OCI-LY3 (cell line): ENCODE measurements around the gene PRPF6.

Experiments used
- H2AFZ ChIP-seq: fragments of 200-600, 300-600 bp; shearing (Covaris generic); 2 replicates; pipeline ENCODE4 v1.6.0; 2014; ENCODE audit warnings: antibody characterized with exemption, low read depth, low read length
- H3K27ac ChIP-seq: fragments of 200-600, 300-600 bp; sonication (generic); 2 replicates; pipeline ENCODE4 v1.5.1; 2014; ENCODE audit warnings: mild to moderate bottlenecking, low read length, moderate library complexity, mixed read lengths
- H3K27me3 ChIP-seq: fragments of 200-600, 300-600 bp; sonication (generic); 2 replicates; pipeline ENCODE4 v1.6.1; 2014; ENCODE audit warnings: low read depth, low read length, mixed read lengths
- H3K36me3 ChIP-seq: fragments of 200-600, 300-600 bp; sonication (generic); replicated peaks from 2 replicates; pipeline ENCODE3; 2014; ENCODE audit warnings: low read depth, low read length, mixed read lengths
- H3K4me1 ChIP-seq: fragments of 300-600, 200-600 bp; sonication (generic); 2 replicates; pipeline ENCODE4 v1.6.1; 2014; ENCODE audit warnings: low read length, mixed read lengths
- H3K4me2 ChIP-seq: fragments of 200-600, 300-600 bp; sonication (generic); 2 replicates; pipeline ENCODE4 v1.6.1; 2014; ENCODE audit warnings: low read length, mixed read lengths
- H3K4me3 ChIP-seq: fragments of 300-600, 200-600 bp; sonication (generic); 2 replicates; pipeline ENCODE4 v1.5.1; 2014; ENCODE audit warnings: antibody characterized with exemption, mild to moderate bottlenecking, low read length, moderate library complexity
- H3K79me2 ChIP-seq: fragments of 300-600, 200-600 bp; shearing (Covaris generic); 2 replicates; pipeline ENCODE4 v1.6.1; 2014; ENCODE audit warnings: mild to moderate bottlenecking, low read length, mixed read lengths
- H3K9ac ChIP-seq: fragments of 300-600, 200-600 bp; shearing (Covaris generic); 2 replicates; pipeline ENCODE4 v1.6.0; 2014; ENCODE audit warnings: mild to moderate bottlenecking, low read length, moderate library complexity
- H3K9me3 ChIP-seq: fragments of 200-600, 300-600 bp; shearing (Covaris generic); 2 replicates; pipeline ENCODE4 v1.6.1; 2014; ENCODE audit warnings: low read length, mixed read lengths; ENCODE audit not compliant: insufficient read depth
- H4K20me1 ChIP-seq: fragments of 200-600, 300-600 bp; sonication (generic); 2 replicates; pipeline ENCODE4 v1.6.1; 2016; ENCODE audit warnings: low read length, mixed read lengths; ENCODE audit not compliant: insufficient read depth
- CTCF ChIP-seq: fragments of 200-600, 300-600 bp; sonication (generic); IDR thresholded peaks from 2 replicates; pipeline ENCODE4 v1.5.1; 2014; ENCODE audit warnings: antibody characterized with exemption, low read length, low read depth
- EZH2phosphoT487 ChIP-seq: fragments of 200-600 bp; shearing (Covaris generic); IDR thresholded peaks from 2 replicates; pipeline ENCODE4 v1.6.1; 2018; ENCODE audit warnings: antibody characterized with exemption, mixed run types, low read depth

The PRPF6 gene

GRCh38 chr20:64041781-64042053 is 60.8 kb downstream of the PRPF6 start:
- no peak overlapping the region; the same call in 1 of the 2 replicates for H2AFZ ChIP-seq

GRCh38 chr20:64042054-64042781 is 61.3 kb downstream of the PRPF6 start:
- Histone ChIP-seq H2AFZ (peak overlapping the region; percentile 5; the same call in 1 of the 2 replicates), H3K27me3 (peaks cover 7% of the 10 kb centered on the region), H4K20me1 (no peaks in the 10 kb centered on the region), H3K9ac (peak overlapping the region; percentile 87), H3K9me3 (no peaks in the 10 kb centered on the region), H3K4me3 (peak overlapping the region; percentile 84), H3K79me2 (no peaks in the 10 kb centered on the region), H3K4me2 (peak overlapping the region; percentile 89), H3K4me1 (peaks cover 35% of the 10 kb centered on the region), H3K27ac (peak overlapping the region; percentile 35; the same call in 1 of the 2 replicates), H3K36me3 (no peaks in the 10 kb centered on the region)
- no peak for TF ChIP-seq CTCF
- TF ChIP-seq EZH2phosphoT487: no peak

More at GRCh38 chr20:64041781-64042053, 60.8 kb downstream of the PRPF6 start:
- Histone ChIP-seq H3K4me1 (peaks cover 40% of the 10 kb centered on the region), H3K4me2 (peak overlapping the region; percentile 89), H3K9me3 (no peaks in the 10 kb centered on the region), H3K4me3 (peak overlapping the region; percentile 84), H3K79me2 (no peaks in the 10 kb centered on the region), H3K36me3 (no peaks in the 10 kb centered on the region), H3K27me3 (peaks cover 7% of the 10 kb centered on the region), H4K20me1 (no peaks in the 10 kb centered on the region), H3K9ac (peak overlapping the region; percentile 87), H3K27ac (0 out of 2 replicates have a peak overlapping the region, but pooled peaks have one; percentile 35)
- TF ChIP-seq EZH2phosphoT487 (no peak), CTCF (no peak)

- no peak overlapping the region for H2AFZ ChIP-seq
- H3K4me1 ChIP-seq: peaks cover 27% of the 10 kb centered on the region
- no peaks in the 10 kb centered on the region for H3K79me2 ChIP-seq
- H3K27me3 ChIP-seq: peaks cover 7% of the 10 kb centered on the region
- no peaks in the 10 kb centered on the region for H3K9me3 ChIP-seq
- no peak overlapping the region for H3K27ac ChIP-seq
- no peaks in the 10 kb centered on the region for H4K20me1 ChIP-seq
- H3K9ac ChIP-seq: no peak overlapping the region
- H3K4me2 ChIP-seq: no peak overlapping the region
- no peak overlapping the region for H3K4me3 ChIP-seq
- no peaks in the 10 kb centered on the region for H3K36me3 ChIP-seq
- no peak for TF ChIP-seq CTCF
- TF ChIP-seq EZH2phosphoT487: no peak
Observed at GRCh38 chr20:64043768-64044167, 62.8 kb downstream of the PRPF6 start.

- Histone ChIP-seq H3K36me3 (no peaks in the 10 kb centered on the region), H3K27ac (no peak overlapping the region), H3K4me3 (no peak overlapping the region), H3K4me2 (no peak overlapping the region), H3K9me3 (no peaks in the 10 kb centered on the region), H3K79me2 (no peaks in the 10 kb centered on the region), H2AFZ (no peak overlapping the region), H3K9ac (no peak overlapping the region), H4K20me1 (no peaks in the 10 kb centered on the region), H3K4me1 (peaks cover 22% of the 10 kb centered on the region), H3K27me3 (peaks cover 7% of the 10 kb centered on the region)
- no peak for TF ChIP-seq CTCF
Observed at GRCh38 chr20:64044484-64045247, 63.7 kb downstream of the PRPF6 start.
